HG03521 (cell line): Measurements from ENCODE around the gene GRK1.
"Not testable (repeated sequence)": the region's sequence is repeated elsewhere in the genome, so short reads cannot be mapped to it uniquely, and the experiment has no call there.

Experiments used
- ATAC-seq: cut with Tn5 transposase; IDR thresholded peaks from one replicate; pipeline ENCODE4 v1.9.1; 2021; ENCODE audit warnings: mild to moderate bottlenecking, moderate library complexity; ENCODE audit not compliant: unreplicated experiment

GRK1 gene

GRCh38 chr13:113664751-113665596 lies 2.0 kb upstream of the GRK1 start:
- no peak for ATAC-seq

GRCh38 chr13:113665597-113666328 lies 1.3 kb upstream of the GRK1 start:
- ATAC-seq = no peak

GRCh38 chr13:113666329-113666670 lies 719 bp upstream of the GRK1 start:
- ATAC-seq = no peak

- no peak for ATAC-seq
Measured at GRCh38 chr13:113667771-113668490, 912 bp downstream of the GRK1 start.

- no peak for ATAC-seq
Measured at GRCh38 chr13:113668491-113668971, 1.5 kb downstream of the GRK1 start.

- no peak for ATAC-seq
Measured at GRCh38 chr13:113669231-113669754, 2.3 kb downstream of the GRK1 start.

GRCh38 chr13:113669755-113670341 lies 2.8 kb downstream of the GRK1 start:
- ATAC-seq = no peak

- no peak for ATAC-seq
Measured at GRCh38 chr13:113670541-113670940, 3.5 kb downstream of the GRK1 start.

- no peak for ATAC-seq
Measured at GRCh38 chr13:113671066-113672001, 4.3 kb downstream of the GRK1 start.

GRCh38 chr13:113672002-113672651 lies 5.1 kb downstream of the GRK1 start:
- ATAC-seq = no peak

GRCh38 chr13:113722921-113723320 lies 55.9 kb downstream of the GRK1 start:
- no peak for ATAC-seq

- no peak for ATAC-seq
Measured at GRCh38 chr13:113723410-113724015, 56.5 kb downstream of the GRK1 start.

GRCh38 chr13:113724016-113724758 lies 57.2 kb downstream of the GRK1 start:
- ATAC-seq = no peak

- peak; percentile 75 for ATAC-seq
Measured at GRCh38 chr13:113724780-113725315, 57.8 kb downstream of the GRK1 start.

GRCh38 chr13:113725329-113726105 lies 58.5 kb downstream of the GRK1 start:
- not testable (repeated sequence) for ATAC-seq

- ATAC-seq = not testable (repeated sequence)
Measured at GRCh38 chr13:113726106-113726821, 59.2 kb downstream of the GRK1 start.
